HEK293 (cell line): Measurements from ENCODE around the gene ETV7.

Experiments used
- CTCF ChIA-PET: fragments of 350-600 bp; formaldehyde crosslinking; extraction: SDS; loops from one replicate; lab custom pipeline; 2021; ENCODE audit warnings: antibody characterized with exemption; lab: Yijun Ruan, JAX
- POLR2A ChIA-PET: fragments of 300-600 bp; formaldehyde crosslinking; extraction: SDS; loops from one replicate; lab custom pipeline; 2020; ENCODE audit warnings: antibody characterized with exemption, inconsistent platforms; lab: Yijun Ruan, JAX
- H3K27ac ChIP-seq: fragments of 200-500 bp; sonication (Bioruptor generic); 2 replicates; pipeline ENCODE4 v1.5.1; 2014; ENCODE audit warnings: low read depth, low read length, control low read depth, inconsistent platforms; ENCODE audit errors: extremely low read depth
- H3K36me3 ChIP-seq, 2 experiments: fragments of 200-500 bp in 1 of 2; sonication (Bioruptor generic) in 1 of 2; 1 replicate in 1 of 2; 2 replicates in 1 of 2; pipeline ENCODE4 v1.5.1; 2014 to 2017; ENCODE audit warnings: inconsistent platforms in 2 of 2, low read length in 2 of 2; ENCODE audit not compliant: control insufficient read depth in 2 of 2, insufficient read depth in 1 of 2
- H3K4me1 ChIP-seq: fragments of 200-500 bp; sonication (Bioruptor generic); 2 replicates; pipeline ENCODE4 v1.5.1; 2014; ENCODE audit warnings: mild to moderate bottlenecking, low read length, inconsistent platforms; ENCODE audit not compliant: control insufficient read depth, insufficient read depth
- H3K4me3 ChIP-seq: 2 replicates; pipeline ENCODE4 v1.5.1; 2011; ENCODE audit warnings: low read depth, mild to moderate bottlenecking, control low read depth, low read length, moderate library complexity
- H3K9me3 ChIP-seq: fragments of 200-500 bp; sonication (Bioruptor generic); 2 replicates; pipeline ENCODE4 v1.5.1; 2014; ENCODE audit warnings: low read depth, low read length, inconsistent platforms; ENCODE audit not compliant: control insufficient read depth, insufficient read depth
- PRDM10 ChIP-seq: fragments of 450-650 bp; formaldehyde crosslinking; IDR thresholded peaks from 2 replicates; pipeline ENCODE4 v1.5.1; 2016; ENCODE audit warnings: missing biosample characterization, missing genetic modification characterization
- SP7 ChIP-seq: fragments of 450-650 bp; formaldehyde crosslinking; IDR thresholded peaks from 2 replicates; pipeline ENCODE4 v1.5.1; 2016; ENCODE audit warnings: missing biosample characterization, missing genetic modification characterization
- YY2 ChIP-seq: fragments of 450-650 bp; formaldehyde crosslinking; IDR thresholded peaks from 2 replicates; pipeline ENCODE4 v1.5.1; 2016; ENCODE audit warnings: missing biosample characterization, missing genetic modification characterization
- ZNF221 ChIP-seq: fragments of 450-650 bp; formaldehyde crosslinking; IDR thresholded peaks from 2 replicates; pipeline ENCODE4 v1.5.1; 2017; ENCODE audit warnings: missing biosample characterization, missing genetic modification characterization, borderline replicate concordance
- ZNF24 ChIP-seq: fragments of 450-650 bp; formaldehyde crosslinking; IDR thresholded peaks from 2 replicates; pipeline ENCODE4 v1.5.1; 2016; ENCODE audit warnings: missing biosample characterization, missing genetic modification characterization
- ZNF391 ChIP-seq: fragments of 450-650 bp; formaldehyde crosslinking; IDR thresholded peaks from 2 replicates; pipeline ENCODE4 v1.5.1; 2016; ENCODE audit warnings: low read depth, missing biosample characterization, missing genetic modification characterization, borderline replicate concordance
- ZNF785 ChIP-seq: fragments of 450-650 bp; formaldehyde crosslinking; IDR thresholded peaks from 2 replicates; pipeline ENCODE4 v1.5.1; 2016; ENCODE audit warnings: missing biosample characterization, missing genetic modification characterization
- ZSCAN16 ChIP-seq: fragments of 450-650 bp; formaldehyde crosslinking; IDR thresholded peaks from 2 replicates; pipeline ENCODE4 v1.5.1; 2016; ENCODE audit warnings: missing biosample characterization, missing genetic modification characterization
- TF ChIP-seq, protein P1 (sequence below): fragments of 450-650 bp; formaldehyde crosslinking; IDR thresholded peaks from 2 replicates; pipeline ENCODE4 v1.5.1; 2016; ENCODE audit warnings: missing biosample characterization, missing genetic modification characterization

Gene ETV7

DNA sequence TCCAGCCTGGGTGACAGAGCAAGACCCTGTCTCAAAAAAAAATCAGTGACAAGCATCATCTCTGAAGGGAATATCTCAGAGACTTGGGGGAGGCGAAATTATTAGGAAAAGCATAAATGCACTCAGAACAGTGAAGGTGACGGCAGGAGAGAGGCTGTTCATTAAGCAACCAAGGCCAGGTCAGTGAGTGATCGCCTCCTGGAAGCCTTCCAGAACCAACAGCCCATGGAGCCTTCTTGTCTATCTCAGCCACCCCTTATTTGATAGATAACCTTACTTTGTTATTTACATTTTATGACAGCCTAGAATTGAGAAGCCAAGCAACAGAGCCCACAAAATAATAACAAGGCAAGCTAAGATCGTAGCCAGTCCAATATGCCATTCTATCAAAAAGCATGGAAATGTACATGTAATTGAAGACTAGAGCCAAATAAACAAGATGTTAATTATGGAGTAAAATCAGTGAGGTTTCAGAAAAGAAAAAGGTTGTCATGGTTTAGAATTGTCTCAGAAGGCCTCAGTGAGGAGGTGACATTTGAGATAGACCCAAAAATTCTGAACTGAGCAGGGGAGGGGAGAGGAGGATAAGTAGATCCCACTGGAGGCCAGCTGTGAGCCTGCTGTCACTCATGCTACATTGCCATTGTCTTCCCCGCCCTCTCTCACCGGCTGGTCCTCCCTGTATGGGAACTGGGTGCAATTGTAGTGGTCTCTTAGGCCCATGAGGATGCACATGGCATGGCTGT is 68.6 kb downstream of the ETV7 start (continued):
- TF ChIP-seq PRDM10 (tag by site-specific recombination) (peak; percentile 25; the same call in 1 of the 2 replicates), ZNF785 (tag by site-specific recombination) (no peak), SP7 (tag by site-specific recombination) (peak; percentile 94), ZSCAN16 (no peak)
- TF ChIP-seq, all 188 proteins: peak for 5

DNA sequence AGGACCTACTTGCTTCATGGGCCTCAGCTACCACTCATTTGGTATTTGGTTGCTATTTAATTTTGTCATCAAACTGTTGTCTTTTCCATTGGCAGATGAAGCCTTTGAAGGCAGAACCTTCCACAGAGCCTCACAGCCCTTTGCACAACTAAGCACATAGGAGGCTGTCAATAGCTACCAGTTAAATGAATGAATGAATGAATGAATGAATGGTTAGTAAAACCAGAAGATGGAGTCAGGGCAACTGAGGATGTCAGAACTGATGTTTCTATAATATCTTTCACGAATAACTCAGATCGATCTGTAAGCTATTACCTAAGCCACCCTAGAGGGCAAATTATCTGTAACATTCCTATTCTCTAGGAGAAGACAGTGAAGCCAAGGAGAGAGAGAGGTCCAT is 69.8 kb downstream of the ETV7 start:
- Histone ChIP-seq H3K4me3 (no peak overlapping the region), H3K9me3 (no peaks in the 10 kb centered on the region), H3K27ac (no peak overlapping the region), H3K36me3 (no peaks in the 10 kb centered on the region), H3K4me1 (peaks cover 22% of the 10 kb centered on the region)
- POLR2A ChIA-PET = no interaction called here
- TF ChIP-seq, protein P1, sequence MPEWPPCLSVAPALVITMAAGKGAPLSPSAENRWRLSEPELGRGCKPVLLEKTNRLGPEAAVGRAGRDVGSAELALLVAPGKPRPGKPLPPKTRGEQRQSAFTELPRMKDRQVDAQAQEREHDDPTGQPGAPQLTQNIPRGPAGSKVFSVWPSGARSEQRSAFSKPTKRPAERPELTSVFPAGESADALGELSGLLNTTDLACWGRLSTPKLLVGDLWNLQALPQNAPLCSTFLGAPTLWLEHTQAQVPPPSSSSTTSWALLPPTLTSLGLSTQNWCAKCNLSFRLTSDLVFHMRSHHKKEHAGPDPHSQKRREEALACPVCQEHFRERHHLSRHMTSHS = no peak
- no peak for TF ChIP-seq ZNF391 (tag by site-specific recombination)
- peak; percentile 76; the same call in 1 of the 2 replicates for TF ChIP-seq ZNF24 (tag by site-specific recombination)
- TF ChIP-seq YY2 = no peak
- TF ChIP-seq ZNF221 (tag by site-specific recombination) = no peak
- CTCF ChIA-PET = interaction anchor here (0.8 to 8.1 kb wide), 5 partner anchors 15 to 222 kb away, joined by 3 to 83 read pairs (median 3); no protein-coding TSS in a partner anchor
